Thoracic aorta (tissue), 2 donors: ENCODE data around the gene ADCY2. TPM values are rescaled to one million over a fixed set of nuclear protein-coding genes. Genes with fewer than 3 reads are reported as not detected.
A peak's percentile ranks its signal among the peaks of the same experiment; 100 is the strongest.

ENCODE experiments used
- ATAC-seq: fragments of 150-250 bp; one replicate; pipeline ENCODE4 v1.8.0; 2017; ENCODE audit warnings: low read depth; ENCODE audit not compliant: insufficient number of reproducible peaks, low FRiP score
- DNase-seq: peaks from one replicate; pipeline ENCODE4 v3.0.0-alpha.2; 2020; ENCODE audit warnings: low spot score
- H3K27ac ChIP-seq, 2 donors: fragments of 200-600 bp; sonication (generic); 1 replicate in 1 of 2; 2 replicates in 1 of 2; pipeline ENCODE4 v1.5.1; 2016; ENCODE audit warnings: mild to moderate bottlenecking in 2 of 2, moderate library complexity in 2 of 2
- H3K27me3 ChIP-seq: fragments of 200-600 bp; sonication (generic); replicated peaks from 2 replicates; pipeline ENCODE4 v1.6.0; 2016; ENCODE audit warnings: mild to moderate bottlenecking; ENCODE audit not compliant: insufficient read depth
- H3K36me3 ChIP-seq: fragments of 200-600 bp; sonication (generic); one replicate; pipeline ENCODE4 v1.5.1; 2016
- H3K4me1 ChIP-seq, 2 donors: fragments of 200-600 bp; sonication (generic); 1 replicate in 1 of 2; 2 replicates in 1 of 2; pipeline versions ENCODE4 v1.5.1 to v1.6.0; 2016; ENCODE audit warnings: low read depth in 2 of 2, mild to moderate bottlenecking in 1 of 2; ENCODE audit not compliant: control insufficient read depth in 1 of 2
- H3K4me3 ChIP-seq: fragments of 200-600 bp; sonication (generic); 2 replicates; pipeline ENCODE4 v1.5.1; 2016; ENCODE audit warnings: mild to moderate bottlenecking
- H3K9me3 ChIP-seq: fragments of 200-600 bp; sonication (generic); 2 replicates; pipeline ENCODE4 v1.5.1; 2016
- total RNA-seq, 2 donors: library from RNA; depleted of rRNA; stranded (reverse); fragments of >200 nt; gene quantifications; one replicate each; pipeline versions ENCODE4 v1.1.0 to v1.2.3, GENCODE V29; 2016
- TF ChIP-seq, protein P1 (sequence below): fragments of 200-600 bp; sonication (generic); IDR thresholded peaks from one replicate; pipeline ENCODE4 v1.5.1; 2019; ENCODE audit warnings: antibody characterized with exemption

ADCY2 gene
- total RNA-seq, 2 donors from 2014 or later, result 5.0 to 14.8 TPM

DNA sequence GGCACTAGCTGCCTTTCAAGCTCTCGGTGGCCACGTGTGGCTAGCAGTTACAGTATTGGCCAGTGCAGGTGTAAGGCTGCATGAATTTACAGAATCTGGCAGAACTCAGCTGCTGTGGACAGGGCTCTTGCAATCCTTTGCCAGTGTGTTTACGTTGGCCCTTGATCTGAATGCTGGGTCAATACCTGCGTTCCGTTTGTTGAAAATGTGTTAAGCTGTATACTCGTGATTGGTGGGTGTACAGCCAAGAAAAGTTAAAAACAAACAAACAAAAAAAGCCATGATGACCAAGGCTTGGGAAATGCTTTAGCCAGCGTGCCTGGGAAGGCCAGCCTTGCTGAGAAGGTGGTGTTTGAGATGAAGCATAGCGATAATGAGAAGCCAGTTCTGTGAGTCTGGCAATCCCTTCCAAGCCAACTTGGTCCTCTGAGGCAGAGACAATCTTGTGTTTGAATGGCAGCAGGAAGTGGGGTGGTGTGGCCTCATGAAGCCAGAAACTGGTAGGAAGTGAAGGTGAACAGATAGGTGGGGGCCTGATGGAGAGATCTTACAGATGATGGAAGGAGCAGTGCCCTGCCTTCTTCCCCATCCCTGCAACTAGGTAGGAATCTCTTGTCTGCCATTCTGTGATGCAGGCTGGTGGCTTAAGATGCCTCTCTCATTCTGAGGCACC is 455.8 kb downstream of the ADCY2 start:
- Histone ChIP-seq H3K9me3 (no peaks in the 10 kb centered on the region), H3K27ac (no peak overlapping the region), H3K36me3 (no peaks in the 10 kb centered on the region), H3K27me3 (no peaks in the 10 kb centered on the region), H3K4me3 (no peak overlapping the region), H3K4me1 (peaks cover 5 to 16% of the 10 kb centered on the region in 2 donors)
- DNase-seq, result no peak
- ATAC-seq, result no peak
- TF ChIP-seq, protein P1, sequence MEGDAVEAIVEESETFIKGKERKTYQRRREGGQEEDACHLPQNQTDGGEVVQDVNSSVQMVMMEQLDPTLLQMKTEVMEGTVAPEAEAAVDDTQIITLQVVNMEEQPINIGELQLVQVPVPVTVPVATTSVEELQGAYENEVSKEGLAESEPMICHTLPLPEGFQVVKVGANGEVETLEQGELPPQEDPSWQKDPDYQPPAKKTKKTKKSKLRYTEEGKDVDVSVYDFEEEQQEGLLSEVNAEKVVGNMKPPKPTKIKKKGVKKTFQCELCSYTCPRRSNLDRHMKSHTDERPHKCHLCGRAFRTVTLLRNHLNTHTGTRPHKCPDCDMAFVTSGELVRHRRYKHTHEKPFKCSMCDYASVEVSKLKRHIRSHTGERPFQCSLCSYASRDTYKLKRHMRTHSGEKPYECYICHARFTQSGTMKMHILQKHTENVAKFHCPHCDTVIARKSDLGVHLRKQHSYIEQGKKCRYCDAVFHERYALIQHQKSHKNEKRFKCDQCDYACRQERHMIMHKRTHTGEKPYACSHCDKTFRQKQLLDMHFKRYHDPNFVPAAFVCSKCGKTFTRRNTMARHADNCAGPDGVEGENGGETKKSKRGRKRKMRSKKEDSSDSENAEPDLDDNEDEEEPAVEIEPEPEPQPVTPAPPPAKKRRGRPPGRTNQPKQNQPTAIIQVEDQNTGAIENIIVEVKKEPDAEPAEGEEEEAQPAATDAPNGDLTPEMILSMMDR, result no peak

DNA sequence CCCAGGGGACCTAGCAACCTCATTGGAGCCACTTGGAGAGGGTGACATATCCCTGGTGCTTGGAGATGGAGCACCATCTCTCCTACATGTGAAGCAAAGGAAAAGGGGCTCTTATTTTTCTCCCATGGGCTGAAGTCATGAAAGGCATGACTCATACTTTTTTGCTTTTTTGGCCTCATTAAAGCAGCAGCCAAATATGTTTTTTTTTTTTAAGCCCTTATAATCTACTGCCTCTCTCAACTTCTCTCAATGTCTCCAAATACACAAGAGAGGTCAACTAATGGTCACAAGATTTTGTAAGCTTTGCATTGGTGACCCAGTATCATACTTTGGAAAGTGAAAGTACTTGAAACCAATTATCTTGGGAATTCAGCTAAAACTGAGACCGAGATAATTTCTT is 456.6 kb downstream of the ADCY2 start:
- no peak for ATAC-seq
- H3K27ac ChIP-seq, result no peak overlapping the region

DNA sequence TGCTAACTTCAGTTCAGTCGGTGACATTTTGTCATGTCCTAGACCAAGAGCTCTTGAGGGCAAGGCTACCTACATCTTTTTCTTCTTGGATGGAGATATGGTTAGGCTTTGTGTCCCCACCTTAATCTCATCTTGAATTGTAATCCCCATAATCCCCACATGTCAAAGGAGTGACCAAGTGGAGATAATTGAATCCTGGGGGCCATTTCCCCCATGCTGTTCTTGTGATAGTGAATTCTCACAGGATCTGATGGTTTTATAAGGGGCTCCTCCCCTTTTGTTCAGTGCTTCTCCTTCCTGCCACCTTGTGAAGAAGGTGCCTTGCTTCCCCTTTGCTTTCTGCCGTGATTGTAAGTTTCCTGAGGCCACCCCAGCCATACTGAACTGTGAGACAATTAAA is 457.1 kb downstream of the ADCY2 start:
- Histone ChIP-seq H3K4me1 (peaks cover 5 to 16% of the 10 kb centered on the region in 2 donors), H3K27me3 (no peaks in the 10 kb centered on the region), H3K4me3 (no peak overlapping the region), H3K36me3 (peaks cover 4% of the 10 kb centered on the region), H3K9me3 (no peaks in the 10 kb centered on the region), H3K27ac (no peak overlapping the region)
- no peak for ATAC-seq
- TF ChIP-seq, protein P1, result no peak
- DNase-seq, result no peak

More for the DNA sequence above, 456.6 kb downstream of the ADCY2 start:
- Histone ChIP-seq H3K9me3 (no peaks in the 10 kb centered on the region), H3K4me3 (no peak overlapping the region), H3K4me1 (peaks cover 5 to 16% of the 10 kb centered on the region in 2 donors), H3K27me3 (no peaks in the 10 kb centered on the region), H3K36me3 (peaks cover under 1% of the 10 kb centered on the region)
- TF ChIP-seq, protein P1, result no peak
- no peak for DNase-seq

DNA sequence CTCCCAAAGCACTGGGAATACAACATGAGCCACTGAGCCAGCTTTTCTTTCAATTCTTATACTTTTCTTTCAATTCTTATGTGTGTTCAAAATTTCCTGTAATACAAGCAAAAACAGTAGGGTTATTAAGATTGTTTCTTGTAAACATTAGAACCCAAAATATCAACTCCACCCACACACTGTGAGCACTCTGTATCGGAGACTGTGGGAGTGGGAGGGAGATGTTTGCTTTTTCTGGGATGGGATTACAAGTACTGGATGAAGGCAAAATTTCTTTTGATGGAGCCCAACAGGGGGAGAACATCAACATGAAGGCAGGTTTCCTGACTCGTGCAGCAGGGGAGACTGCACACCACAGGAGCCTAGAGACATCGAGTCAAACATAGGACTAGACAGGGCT is 459.7 kb downstream of the ADCY2 start:
- H3K27ac ChIP-seq, result no peak overlapping the region
- H3K27me3 ChIP-seq, result no peaks in the 10 kb centered on the region
- no peaks in the 10 kb centered on the region for H3K9me3 ChIP-seq
- TF ChIP-seq, protein P1, result no peak
- DNase-seq (no peak), ATAC-seq (no peak)
- no peak overlapping the region for H3K4me3 ChIP-seq
- peaks cover 15% of the 10 kb centered on the region for H3K36me3 ChIP-seq
- H3K4me1 ChIP-seq, result peaks cover 0 to 8% of the 10 kb centered on the region in 2 donors

DNA sequence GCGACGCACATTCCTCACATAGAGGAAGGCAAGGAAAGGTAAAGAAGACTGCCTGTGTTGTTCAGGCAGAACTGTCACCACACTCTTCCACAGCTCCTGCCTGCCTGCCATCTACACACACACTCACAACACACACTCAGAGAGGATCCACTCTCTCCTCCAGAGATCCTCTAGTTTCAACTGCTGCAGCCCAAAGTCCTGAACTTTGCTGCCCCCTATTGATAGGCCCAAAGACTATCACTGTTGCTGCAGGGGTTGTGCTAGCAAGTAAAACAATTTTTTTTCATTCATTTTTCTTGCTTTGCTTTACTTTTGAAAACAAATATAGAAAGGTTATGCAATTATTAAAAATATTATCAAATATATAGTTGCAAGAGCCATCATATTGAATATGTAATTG is 460.9 kb downstream of the ADCY2 start:
- H3K27ac ChIP-seq, result no peak overlapping the region
- TF ChIP-seq, protein P1, result peak; percentile 32
- no peaks in the 10 kb centered on the region for H3K9me3 ChIP-seq
- peaks cover 18% of the 10 kb centered on the region for H3K36me3 ChIP-seq
- no peak overlapping the region for H3K4me3 ChIP-seq
- DNase-seq, result no peak
- H3K4me1 ChIP-seq, result peaks cover 0 to 8% of the 10 kb centered on the region in 2 donors
- no peaks in the 10 kb centered on the region for H3K27me3 ChIP-seq
- no peak for ATAC-seq
